ENCODE measurements around the gene GRM8.

The GRM8 gene

GRCh38 chr7:127221731-127222130 lies 31.0 kb downstream of the GRM8 start:
- no peaks in the 10 kb centered on the region for H3K27me3 ChIP-seq (ENCODE audit: insufficient read depth, low read length, poor library complexity)
- H3K9me3 ChIP-seq (ENCODE audit: insufficient read depth, low read length, severe bottlenecking): peaks cover 2% of the 10 kb centered on the region
- no peaks in the 10 kb centered on the region for H3K79me2 ChIP-seq (ENCODE audit: insufficient read depth, low read length)
- H2AFZ ChIP-seq (ENCODE audit: low read depth, low read length): no peak overlapping the region
- no peaks in the 10 kb centered on the region for H3K36me3 ChIP-seq (ENCODE audit: insufficient read depth, low read length)
- H3K9ac ChIP-seq (ENCODE audit: low read depth, low read length): no peak overlapping the region
- no peak for DNase-seq
- no peak for ATAC-seq (ENCODE audit: insufficient read depth, low read depth)
- no peak overlapping the region for H3K27ac ChIP-seq (ENCODE audit: low read length)
- no peak overlapping the region for H3K4me3 ChIP-seq (ENCODE audit: low read depth in 1 of 2, low read length in 2 of 2)
- TF ChIP-seq EZH2 (IDR thresholded peaks at IDR 0.05; ENCODE audit: borderline replicate concordance, low read depth, low read length, severe bottlenecking) (no peak), CTCF (IDR thresholded peaks at IDR 0.05; ENCODE audit: borderline replicate concordance, extremely low read depth, low read length, poor library complexity, severe bottlenecking) (no peak)
- H3K4me2 ChIP-seq (ENCODE audit: insufficient read depth, low read length): no peak overlapping the region
- H3K4me1 ChIP-seq (ENCODE audit: insufficient read depth, low read length): no peaks in the 10 kb centered on the region
- no peaks in the 10 kb centered on the region for H4K20me1 ChIP-seq (ENCODE audit: insufficient read depth, low read length)

- Histone ChIP-seq H3K36me3 (ENCODE audit: insufficient read depth, low read length) (no peaks in the 10 kb centered on the region), H4K20me1 (ENCODE audit: insufficient read depth, low read length) (no peaks in the 10 kb centered on the region), H2AFZ (ENCODE audit: low read depth, low read length) (no peak overlapping the region), H3K79me2 (ENCODE audit: insufficient read depth, low read length) (no peaks in the 10 kb centered on the region), H3K27ac (ENCODE audit: low read length) (no peak overlapping the region), H3K4me1 (ENCODE audit: insufficient read depth, low read length) (no peaks in the 10 kb centered on the region), H3K27me3 (ENCODE audit: insufficient read depth, low read length, poor library complexity) (no peaks in the 10 kb centered on the region), H3K4me2 (ENCODE audit: insufficient read depth, low read length) (no peak overlapping the region), H3K9me3 (ENCODE audit: insufficient read depth, low read length, severe bottlenecking) (peaks cover 2% of the 10 kb centered on the region), H3K4me3 (ENCODE audit: low read depth in 1 of 2, low read length in 2 of 2) (no peak overlapping the region), H3K9ac (ENCODE audit: low read depth, low read length) (no peak overlapping the region)
- DNase-seq (no peak), ATAC-seq (ENCODE audit: insufficient read depth, low read depth) (no peak)
- no peak for TF ChIP-seq EZH2 (IDR thresholded peaks at IDR 0.05; ENCODE audit: borderline replicate concordance, low read depth, low read length, severe bottlenecking)
- no peak for TF ChIP-seq CTCF (IDR thresholded peaks at IDR 0.05; ENCODE audit: borderline replicate concordance, extremely low read depth, low read length, poor library complexity, severe bottlenecking)
Observed at GRCh38 chr7:127214956-127215718, 37.6 kb downstream of the GRM8 start.

- Histone ChIP-seq H3K27ac (ENCODE audit: low read length) (no peak overlapping the region), H2AFZ (ENCODE audit: low read depth, low read length) (no peak overlapping the region), H4K20me1 (ENCODE audit: insufficient read depth, low read length) (no peaks in the 10 kb centered on the region), H3K36me3 (ENCODE audit: insufficient read depth, low read length) (no peaks in the 10 kb centered on the region), H3K79me2 (ENCODE audit: insufficient read depth, low read length) (no peaks in the 10 kb centered on the region), H3K4me1 (ENCODE audit: insufficient read depth, low read length) (no peaks in the 10 kb centered on the region), H3K9me3 (ENCODE audit: insufficient read depth, low read length, severe bottlenecking) (no peaks in the 10 kb centered on the region), H3K27me3 (ENCODE audit: insufficient read depth, low read length, poor library complexity) (peaks cover 4% of the 10 kb centered on the region), H3K9ac (ENCODE audit: low read depth, low read length) (no peak overlapping the region), H3K4me2 (ENCODE audit: insufficient read depth, low read length) (no peak overlapping the region), H3K4me3 (ENCODE audit: low read depth in 1 of 2, low read length in 2 of 2) (no peak overlapping the region)
- ATAC-seq (ENCODE audit: insufficient read depth, low read depth) (no peak), DNase-seq (no peak)
- no peak for TF ChIP-seq CTCF (IDR thresholded peaks at IDR 0.05; ENCODE audit: borderline replicate concordance, extremely low read depth, low read length, poor library complexity, severe bottlenecking)
- no peak for TF ChIP-seq EZH2 (IDR thresholded peaks at IDR 0.05; ENCODE audit: borderline replicate concordance, low read depth, low read length, severe bottlenecking)
Observed at GRCh38 chr7:127209886-127210285, 42.9 kb downstream of the GRM8 start.

All from DND-41 (cell line).